MCF 10A (cell line): Measurements from ENCODE around the gene MRPL3. TPM values are rescaled to one million over a fixed set of nuclear protein-coding genes. Genes with fewer than 3 reads are reported as not detected.

Experiments used
- BruUV-seq: library from RNA; stranded (reverse); fragments of 400-500 nt; replicated peaks from 2 replicates; lab custom pipeline; 2021; lab: Mats Ljungman, UMichigan
- CTCF ChIA-PET: fragments of 300-600 bp; sonication (Branson Sonifier 250); formaldehyde crosslinking; extraction: SDS; loops from one replicate; lab custom pipeline; 2021; ENCODE audit warnings: antibody characterized with exemption, inconsistent platforms; lab: Yijun Ruan, JAX
- POLR2A ChIA-PET: fragments of 300-600, 350-650 bp; sonication (Branson Sonifier 250); formaldehyde crosslinking; extraction: SDS; loops from one replicate; lab custom pipeline; 2020; ENCODE audit warnings: antibody characterized with exemption, inconsistent platforms; lab: Yijun Ruan, JAX
- DNase-seq: peaks from one replicate; pipeline ENCODE4 v3.0.0-alpha.2; 2018; ENCODE audit not compliant: unreplicated experiment
- H3K27ac Mint-ChIP-seq: one replicate; pipeline ENCODE4 v1.8.0; 2022; ENCODE audit warnings: mild to moderate bottlenecking, low read depth, mixed read lengths; ENCODE audit not compliant: unreplicated experiment
- H3K27me3 Mint-ChIP-seq: one replicate; pipeline ENCODE4 v1.8.0; 2022; ENCODE audit warnings: mixed read lengths; ENCODE audit not compliant: insufficient read depth, unreplicated experiment
- H3K36me3 Mint-ChIP-seq: one replicate; pipeline ENCODE4 v1.8.0; 2022; ENCODE audit warnings: mild to moderate bottlenecking, moderate library complexity, mixed read lengths; ENCODE audit not compliant: insufficient read depth, unreplicated experiment
- H3K4me1 Mint-ChIP-seq: one replicate; pipeline ENCODE4 v1.8.0; 2022; ENCODE audit warnings: mixed read lengths; ENCODE audit not compliant: insufficient read depth, unreplicated experiment
- H3K4me3 Mint-ChIP-seq: one replicate; pipeline ENCODE4 v1.8.0; 2022; ENCODE audit warnings: mild to moderate bottlenecking, moderate library complexity, mixed read lengths; ENCODE audit not compliant: unreplicated experiment
- H3K9me3 Mint-ChIP-seq: one replicate; pipeline ENCODE4 v1.8.0; 2022; ENCODE audit warnings: mixed read lengths; ENCODE audit not compliant: unreplicated experiment
- CTCF ChIP-seq: fragments of 200-600 bp; IDR thresholded peaks from one replicate; pipeline ENCODE4 v1.8.0; 2022; ENCODE audit warnings: antibody characterized with exemption, mild to moderate bottlenecking; ENCODE audit not compliant: unreplicated experiment
- intact Hi-C: fragments of 100-400 bp; cut with micrococcal nuclease; formaldehyde crosslinking; loops from 2 replicates; pipeline ENCODE4 v1.14.1; 2022
- total RNA-seq: library from RNA; stranded (reverse); gene quantifications from 2 replicates; pipeline ENCODE4 v1.2.3, GENCODE V29; 2022

Gene MRPL3
- total RNA-seq, 1 experiment from 2014 or later, result 179 TPM

DNA sequence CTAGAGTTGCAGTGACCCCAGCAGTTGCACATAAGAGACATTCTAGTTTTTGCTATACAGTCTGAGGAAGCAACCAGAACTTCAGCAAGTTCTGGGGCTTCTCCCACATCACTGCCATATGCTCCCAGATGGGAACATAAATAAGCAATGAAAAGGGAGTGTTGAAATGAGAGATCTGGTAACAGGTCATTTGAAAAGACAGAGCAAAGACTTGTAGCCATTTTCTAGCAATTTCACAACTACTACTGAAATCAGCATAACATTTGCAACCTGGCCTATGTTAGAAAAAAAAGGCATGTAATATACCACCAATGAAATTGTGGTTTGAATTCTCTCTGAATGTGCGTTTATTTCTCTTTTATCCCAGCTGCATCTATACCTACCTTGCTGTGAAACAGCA is 63.7 kb downstream of the MRPL3 start:
- DNase-seq, result no peak
- H3K4me1 Mint-ChIP-seq, result no peaks in the 10 kb centered on the region
- CTCF ChIA-PET, result interaction anchor here (0.8 kb wide), 1 partner anchor 404 kb away, joined by 3 read pairs; no protein-coding TSS in a partner anchor
- peaks cover 32% of the 10 kb centered on the region for H3K27me3 Mint-ChIP-seq
- intact Hi-C loops, result no loop called here
- H3K36me3 Mint-ChIP-seq, result no peaks in the 10 kb centered on the region
- BruUV-seq, result no TSS peak
- H3K4me3 Mint-ChIP-seq, result no peak overlapping the region
- H3K27ac Mint-ChIP-seq, result no peak overlapping the region
- POLR2A ChIA-PET, result no interaction called here
- TF ChIP-seq CTCF, result no peak
- H3K9me3 Mint-ChIP-seq, result no peaks in the 10 kb centered on the region

DNA sequence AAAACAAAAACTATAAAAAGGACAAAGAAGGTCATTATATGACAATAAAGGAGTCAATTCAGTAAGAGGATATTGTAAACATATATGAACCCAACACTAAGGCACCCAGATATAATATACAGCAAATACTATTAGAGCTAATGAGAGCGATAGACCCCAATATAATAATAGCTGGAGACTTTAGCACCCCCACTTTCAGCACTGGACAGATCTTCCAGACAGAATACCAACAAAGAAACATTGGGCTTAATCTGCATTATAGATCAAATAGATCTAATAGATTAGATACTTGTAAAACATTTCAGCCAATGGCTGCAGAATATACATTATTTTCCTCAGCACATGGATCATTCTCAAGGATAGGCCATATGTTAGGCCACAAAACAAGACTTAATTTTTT is 67.8 kb downstream of the MRPL3 start:
- Mint-ChIP-seq H3K36me3 (no peaks in the 10 kb centered on the region), H3K9me3 (no peaks in the 10 kb centered on the region), H3K4me1 (no peaks in the 10 kb centered on the region), H3K27ac (no peak overlapping the region), H3K4me3 (no peak overlapping the region), H3K27me3 (peaks cover 49% of the 10 kb centered on the region)
- DNase-seq, result no peak
- intact Hi-C loops, result no loop called here
- no TSS peak for BruUV-seq
- POLR2A ChIA-PET, result interaction anchor here (0.5 kb wide), 1 partner anchor 103 kb away, joined by 3 read pairs; no protein-coding TSS in a partner anchor
- CTCF ChIA-PET, result interaction anchor here (0.6 kb wide), 1 partner anchor 257 kb away, joined by 3 read pairs; no protein-coding TSS in a partner anchor
- TF ChIP-seq CTCF, result no peak

DNA sequence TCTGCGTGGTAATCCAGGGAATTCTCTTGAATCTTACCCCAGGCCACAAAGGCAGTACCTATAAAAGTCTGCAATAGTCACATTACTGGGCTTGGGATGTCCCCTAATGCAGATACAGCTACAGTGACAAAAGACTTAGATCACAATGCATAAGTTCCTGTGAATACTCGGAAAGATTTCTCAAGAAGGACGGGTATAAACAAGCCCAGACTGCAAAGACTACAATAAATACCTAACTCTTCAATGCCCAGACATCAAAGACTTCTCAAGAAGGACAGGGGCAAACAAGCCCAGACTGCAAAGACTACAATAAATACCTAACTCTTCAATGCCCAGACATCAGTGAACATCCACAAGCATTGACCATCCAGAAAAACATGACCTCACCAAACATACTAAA is 70.3 kb downstream of the MRPL3 start:
- ChIA-PET CTCF (interaction anchor here (0.6 kb wide), 1 partner anchor 939 kb away, joined by 4 read pairs; no protein-coding TSS in a partner anchor), POLR2A (interaction anchor here (0.6 to 1.6 kb wide), 2 partner anchors 47 to 51 kb away, joined by 4 to 5 read pairs; partner anchors contain the start of gene NUDT16)
- Mint-ChIP-seq H3K4me3 (no peak overlapping the region), H3K27me3 (peaks cover 49% of the 10 kb centered on the region), H3K27ac (no peak overlapping the region), H3K36me3 (no peaks in the 10 kb centered on the region), H3K9me3 (no peaks in the 10 kb centered on the region), H3K4me1 (no peaks in the 10 kb centered on the region)
- intact Hi-C loops, result no loop called here
- DNase-seq, result no peak
- BruUV-seq, result no TSS peak
- no peak for TF ChIP-seq CTCF

- CTCF ChIA-PET, result interaction anchor here (0.6 to 0.9 kb wide), 2 partner anchors 635 to 938 kb away, joined by 3 to 4 read pairs; no protein-coding TSS in a partner anchor
- intact Hi-C loops, result no loop called here
Measured at GRCh38 chr3:131431754-131432153, 71.0 kb downstream of the MRPL3 start.

More at GRCh38 chr3:131431754-131432153, 71.0 kb downstream of the MRPL3 start:
- H3K27me3 Mint-ChIP-seq, result peaks cover 42% of the 10 kb centered on the region
- no TSS peak for BruUV-seq
- TF ChIP-seq CTCF, result no peak
- DNase-seq, result no peak
- no peak overlapping the region for H3K4me3 Mint-ChIP-seq
- POLR2A ChIA-PET, result no interaction called here
- H3K36me3 Mint-ChIP-seq, result no peaks in the 10 kb centered on the region
- no peak overlapping the region for H3K27ac Mint-ChIP-seq
- H3K4me1 Mint-ChIP-seq, result no peaks in the 10 kb centered on the region
- no peaks in the 10 kb centered on the region for H3K9me3 Mint-ChIP-seq
